ENCODE measurements around the gene HDAC4.

HDAC4 gene

DNA sequence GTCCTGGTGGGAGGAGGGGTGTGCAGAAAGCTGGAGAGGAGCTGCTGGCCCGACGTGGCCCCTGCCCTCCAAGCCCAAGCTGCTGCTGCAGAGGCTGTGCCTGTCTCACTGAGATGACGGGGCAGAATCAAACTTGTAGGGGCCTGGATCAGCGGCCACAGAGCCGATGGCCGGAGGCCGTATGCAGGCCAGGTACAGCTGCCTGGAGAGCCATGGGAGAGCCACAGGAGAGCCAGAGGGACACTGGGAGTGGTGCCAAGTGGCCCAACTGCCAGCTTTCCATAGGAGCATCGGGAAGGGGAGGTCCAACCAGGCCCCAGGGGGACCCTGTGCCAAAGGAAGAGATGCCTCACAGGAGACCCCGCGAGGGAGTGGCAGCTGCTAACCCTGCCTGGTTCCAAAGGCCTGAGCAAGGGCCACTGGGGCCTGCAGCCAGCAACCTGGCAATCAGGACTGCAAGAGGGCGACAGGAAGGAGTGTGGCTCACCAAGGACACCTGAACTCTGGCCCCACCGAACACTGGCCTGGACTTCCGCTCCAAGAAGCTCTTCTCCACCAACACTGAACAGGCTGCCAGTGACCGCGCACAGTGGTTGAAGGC, 70.7 kb downstream of the HDAC4 start:
- in situ Hi-C loops (cut with MboI; ENCODE audit: low pct_unique_long_range_greater_than_20kb, low sequenced_read_pairs, unreplicated experiment) = no loop called here
- TF ChIP-seq, protein P1, sequence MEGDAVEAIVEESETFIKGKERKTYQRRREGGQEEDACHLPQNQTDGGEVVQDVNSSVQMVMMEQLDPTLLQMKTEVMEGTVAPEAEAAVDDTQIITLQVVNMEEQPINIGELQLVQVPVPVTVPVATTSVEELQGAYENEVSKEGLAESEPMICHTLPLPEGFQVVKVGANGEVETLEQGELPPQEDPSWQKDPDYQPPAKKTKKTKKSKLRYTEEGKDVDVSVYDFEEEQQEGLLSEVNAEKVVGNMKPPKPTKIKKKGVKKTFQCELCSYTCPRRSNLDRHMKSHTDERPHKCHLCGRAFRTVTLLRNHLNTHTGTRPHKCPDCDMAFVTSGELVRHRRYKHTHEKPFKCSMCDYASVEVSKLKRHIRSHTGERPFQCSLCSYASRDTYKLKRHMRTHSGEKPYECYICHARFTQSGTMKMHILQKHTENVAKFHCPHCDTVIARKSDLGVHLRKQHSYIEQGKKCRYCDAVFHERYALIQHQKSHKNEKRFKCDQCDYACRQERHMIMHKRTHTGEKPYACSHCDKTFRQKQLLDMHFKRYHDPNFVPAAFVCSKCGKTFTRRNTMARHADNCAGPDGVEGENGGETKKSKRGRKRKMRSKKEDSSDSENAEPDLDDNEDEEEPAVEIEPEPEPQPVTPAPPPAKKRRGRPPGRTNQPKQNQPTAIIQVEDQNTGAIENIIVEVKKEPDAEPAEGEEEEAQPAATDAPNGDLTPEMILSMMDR (IDR thresholded peaks at IDR 0.05; ENCODE audit: extremely low read depth, insufficient read depth, missing control alignments) = no peak
- DNase-seq (ENCODE audit: low spot score) = no peak

DNA sequence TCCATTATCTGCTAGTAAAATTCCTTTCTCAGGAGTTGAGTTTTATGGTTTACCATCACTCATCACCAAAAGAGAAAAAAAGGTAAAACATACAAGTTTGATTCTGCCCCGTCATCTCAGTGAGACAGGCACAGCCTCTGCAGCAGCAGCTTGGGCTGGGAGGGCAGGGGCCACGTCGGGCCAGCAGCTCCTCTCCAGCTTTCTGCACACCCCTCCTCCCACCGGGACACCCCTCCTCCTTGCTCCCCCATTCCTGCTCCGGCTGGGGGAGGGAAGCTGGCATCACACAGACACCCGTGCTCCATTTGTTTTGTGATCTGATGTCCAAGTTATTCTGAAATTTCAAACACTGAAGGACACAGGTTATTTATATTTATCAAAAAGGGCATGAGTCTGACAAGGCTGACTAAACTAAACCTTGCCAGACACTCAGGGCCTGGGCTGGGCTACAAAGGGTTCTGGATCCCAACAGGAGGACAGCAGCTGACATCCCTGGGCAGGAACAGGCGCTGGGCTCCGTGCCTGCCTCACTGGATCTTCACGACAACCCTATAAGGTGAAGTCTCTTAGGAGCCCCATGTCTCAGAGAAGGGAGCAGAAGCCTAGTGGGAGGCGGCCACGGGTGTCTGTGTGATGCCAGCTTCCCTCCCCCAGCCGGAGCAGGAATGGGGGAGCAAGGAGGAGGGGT, 71.4 kb downstream of the HDAC4 start:
- TF ChIP-seq, protein P1 (IDR thresholded peaks at IDR 0.05; ENCODE audit: extremely low read depth, insufficient read depth, missing control alignments) = no peak
- in situ Hi-C loops (cut with MboI; ENCODE audit: low pct_unique_long_range_greater_than_20kb, low sequenced_read_pairs, unreplicated experiment) = no loop called here
- DNase-seq (ENCODE audit: low spot score) = no peak

DNA sequence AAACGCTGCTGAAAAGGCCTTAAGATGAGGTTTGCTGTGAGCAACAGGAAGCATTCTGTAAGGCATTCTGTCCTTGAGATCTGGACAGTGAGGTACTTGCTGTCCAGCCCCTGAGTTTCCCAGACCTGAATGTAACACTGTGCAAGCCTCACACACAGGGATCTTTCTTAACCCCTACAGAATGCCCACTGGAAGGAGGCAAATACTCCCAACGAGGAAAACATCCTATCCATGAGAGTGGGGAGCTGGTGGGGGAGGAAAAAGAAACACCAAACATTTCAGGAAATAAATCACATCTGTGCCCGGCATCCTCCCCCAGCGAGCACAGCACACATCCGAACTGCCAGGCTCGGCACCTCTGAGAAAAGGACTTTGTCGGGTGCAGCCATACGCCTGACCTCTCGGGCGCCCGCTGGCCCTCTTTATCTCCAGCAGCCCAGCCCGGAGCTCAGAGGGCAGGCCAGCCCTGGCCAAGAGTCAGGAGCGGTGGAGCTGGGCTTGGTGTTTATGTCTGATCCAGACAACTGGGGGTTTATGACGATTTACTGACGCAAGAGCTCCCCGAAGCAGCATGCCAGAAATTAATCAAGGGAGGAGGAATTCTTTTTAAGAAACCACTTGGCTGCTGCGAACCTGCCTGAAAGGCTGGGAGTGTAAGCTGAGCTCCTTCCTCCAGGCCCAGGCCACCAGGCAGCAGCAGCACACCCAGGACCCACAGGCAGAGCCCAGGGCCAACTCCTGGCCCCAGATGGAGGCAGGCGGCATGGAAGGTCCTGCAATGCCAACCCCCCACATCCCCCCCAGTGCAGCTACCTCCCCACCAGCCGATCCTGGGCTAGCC, 72.2 kb downstream of the HDAC4 start:
- DNase-seq (ENCODE audit: low spot score) = no peak
- in situ Hi-C loops (cut with MboI; ENCODE audit: low pct_unique_long_range_greater_than_20kb, low sequenced_read_pairs, unreplicated experiment) = no loop called here
- TF ChIP-seq, protein P1 (IDR thresholded peaks at IDR 0.05; ENCODE audit: extremely low read depth, insufficient read depth, missing control alignments) = no peak

DNA sequence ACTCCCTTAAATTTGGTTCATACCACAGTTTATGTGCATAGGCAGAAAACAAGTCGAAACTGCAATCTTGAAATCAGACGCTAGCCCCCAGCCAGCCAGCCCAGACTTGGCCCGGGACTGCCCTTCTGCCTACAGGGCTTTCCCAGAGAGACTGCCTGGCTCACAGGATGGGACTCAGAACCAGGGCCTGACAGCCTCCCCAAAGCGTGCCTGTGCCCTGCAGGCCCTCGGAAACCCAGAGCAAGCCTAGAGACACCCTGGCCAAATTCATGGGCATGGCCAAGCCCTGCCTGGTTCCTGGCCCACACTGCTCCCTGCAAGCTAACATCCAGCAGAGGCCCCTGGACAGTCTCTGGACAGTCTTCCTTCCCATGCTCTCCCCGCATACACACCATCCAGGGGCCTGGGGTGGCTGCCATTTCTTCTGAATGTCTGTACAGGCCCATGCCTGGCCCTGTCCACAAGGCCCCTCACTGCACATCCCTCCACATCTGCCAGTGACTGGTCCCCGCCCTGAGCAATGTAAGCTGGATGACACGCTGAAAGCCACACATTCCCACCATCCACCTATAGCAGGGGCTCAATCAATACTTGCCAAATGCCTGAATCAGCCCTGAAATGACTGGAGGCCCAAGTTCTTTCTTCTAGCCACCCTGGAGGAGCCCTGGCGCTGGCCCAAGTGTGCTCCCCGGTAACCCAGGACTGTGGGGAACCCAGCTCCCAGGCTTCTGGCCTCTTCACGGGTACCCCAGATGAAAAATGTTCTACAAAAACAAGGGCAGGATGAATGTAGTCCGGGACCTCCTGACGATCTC, 73.1 kb downstream of the HDAC4 start:
- DNase-seq (ENCODE audit: low spot score) = no peak
- TF ChIP-seq, protein P1 (IDR thresholded peaks at IDR 0.05; ENCODE audit: extremely low read depth, insufficient read depth, missing control alignments) = no peak
- in situ Hi-C loops (cut with MboI; ENCODE audit: low pct_unique_long_range_greater_than_20kb, low sequenced_read_pairs, unreplicated experiment) = no loop called here

DNA sequence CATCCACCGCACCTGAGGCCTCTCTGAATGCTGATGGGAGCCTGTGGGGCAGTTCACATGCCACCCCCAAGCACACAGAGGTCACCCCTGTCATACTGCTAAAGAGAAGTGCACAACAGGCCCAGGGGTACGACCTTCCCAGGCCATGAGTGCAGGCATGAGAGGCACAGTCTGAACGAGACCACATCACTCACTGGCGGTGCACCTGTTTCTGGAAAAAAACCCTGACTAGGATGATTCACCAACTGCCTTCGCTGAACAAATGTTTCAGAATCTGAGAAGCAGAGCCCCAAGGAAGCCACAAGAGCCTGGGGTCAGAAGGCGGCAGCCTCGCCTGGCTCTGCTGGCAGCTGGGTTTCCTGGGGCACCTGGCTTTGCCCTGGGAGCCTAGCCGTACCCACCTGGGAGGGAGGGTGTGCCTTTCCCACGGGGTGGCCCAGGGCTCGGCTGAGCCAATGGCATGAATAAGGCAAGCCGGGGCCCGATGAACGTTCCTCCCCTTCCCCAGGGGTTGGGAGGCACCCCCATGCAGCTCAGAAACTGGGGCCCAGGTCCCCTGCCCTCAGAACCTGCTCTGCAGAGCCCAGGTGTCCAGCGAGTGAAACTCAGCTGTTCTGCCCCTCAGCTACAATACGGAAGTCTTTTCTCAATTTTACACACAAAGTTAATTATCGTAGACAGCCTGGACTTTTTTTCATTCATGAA, 73.8 kb downstream of the HDAC4 start:
- in situ Hi-C loops (cut with MboI; ENCODE audit: low pct_unique_long_range_greater_than_20kb, low sequenced_read_pairs, unreplicated experiment) = no loop called here
- peak; percentile 75 for DNase-seq (ENCODE audit: low spot score)
- TF ChIP-seq, protein P1 (IDR thresholded peaks at IDR 0.05; ENCODE audit: extremely low read depth, insufficient read depth, missing control alignments) = no peak

All from GM13977 (cell line).